ENCODE results near the gene RFPL2.

DNA sequence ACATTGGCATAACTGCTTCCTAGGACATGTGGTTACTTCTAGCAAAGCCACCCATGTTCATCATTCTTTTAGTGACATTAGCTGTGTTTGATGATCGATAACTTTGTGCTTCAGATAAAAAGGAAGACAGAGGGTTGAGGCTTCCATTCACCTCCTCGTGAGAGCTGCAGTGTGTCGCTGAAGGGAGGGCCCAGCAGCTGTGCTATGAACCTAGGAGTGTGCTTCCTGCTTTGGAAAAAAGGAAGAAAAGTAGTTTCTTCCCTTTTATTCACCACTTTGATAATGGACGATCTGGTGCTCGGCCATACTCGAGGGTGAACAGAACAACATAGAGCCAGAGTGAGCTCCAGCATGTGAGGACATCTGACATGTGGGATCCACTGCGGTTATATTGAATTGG lies 6.1 kb upstream of the RFPL2 start:
- TF ChIP-seq, protein P1, sequence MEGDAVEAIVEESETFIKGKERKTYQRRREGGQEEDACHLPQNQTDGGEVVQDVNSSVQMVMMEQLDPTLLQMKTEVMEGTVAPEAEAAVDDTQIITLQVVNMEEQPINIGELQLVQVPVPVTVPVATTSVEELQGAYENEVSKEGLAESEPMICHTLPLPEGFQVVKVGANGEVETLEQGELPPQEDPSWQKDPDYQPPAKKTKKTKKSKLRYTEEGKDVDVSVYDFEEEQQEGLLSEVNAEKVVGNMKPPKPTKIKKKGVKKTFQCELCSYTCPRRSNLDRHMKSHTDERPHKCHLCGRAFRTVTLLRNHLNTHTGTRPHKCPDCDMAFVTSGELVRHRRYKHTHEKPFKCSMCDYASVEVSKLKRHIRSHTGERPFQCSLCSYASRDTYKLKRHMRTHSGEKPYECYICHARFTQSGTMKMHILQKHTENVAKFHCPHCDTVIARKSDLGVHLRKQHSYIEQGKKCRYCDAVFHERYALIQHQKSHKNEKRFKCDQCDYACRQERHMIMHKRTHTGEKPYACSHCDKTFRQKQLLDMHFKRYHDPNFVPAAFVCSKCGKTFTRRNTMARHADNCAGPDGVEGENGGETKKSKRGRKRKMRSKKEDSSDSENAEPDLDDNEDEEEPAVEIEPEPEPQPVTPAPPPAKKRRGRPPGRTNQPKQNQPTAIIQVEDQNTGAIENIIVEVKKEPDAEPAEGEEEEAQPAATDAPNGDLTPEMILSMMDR (IDR thresholded peaks at IDR 0.05 in 8 of 11, conservative IDR thresholded peaks at IDR 0.05 in 3 of 11), result no peak
- TF ChIP-seq POLR2A (IDR thresholded peaks at IDR 0.05) (no peak), POLR2AphosphoS5 (IDR thresholded peaks at IDR 0.05) (no peak)
